Forelimb muscle (tissue), 1 donor: ENCODE measurements around the gene EPAS1. TPM values are rescaled to one million over a fixed set of nuclear protein-coding genes. Genes with fewer than 3 reads are reported as not detected.

Experiments
- DNase-seq: peaks from one replicate; pipeline ENCODE4 v3.0.0-alpha.2; 2013; ENCODE audit warnings: low read depth
- polyA plus RNA-seq: library from polyadenylated mRNA; unstranded; fragments of 120-200 nt; gene quantifications from one replicate; pipeline ENCODE4 v1.2.1, GENCODE V29; 2013; ENCODE audit not compliant: insufficient read length

EPAS1 gene
- polyA plus RNA-seq, 1 donor, result 29.6 TPM

GRCh38 chr2:46300406-46300832 lies 3.2 kb downstream of the EPAS1 start:
- no peak for DNase-seq

GRCh38 chr2:46302005-46302695 lies 4.9 kb downstream of the EPAS1 start:
- no peak for DNase-seq

GRCh38 chr2:46303233-46303632 lies 6.0 kb downstream of the EPAS1 start:
- DNase-seq, result no peak

- DNase-seq, result no peak
Measured at GRCh38 chr2:46303822-46304221, 6.6 kb downstream of the EPAS1 start.

- no peak for DNase-seq
Measured at GRCh38 chr2:46304635-46305034, 7.4 kb downstream of the EPAS1 start.

- no peak for DNase-seq
Measured at GRCh38 chr2:46305187-46305586, 8.0 kb downstream of the EPAS1 start.

GRCh38 chr2:46305767-46306166 lies 8.6 kb downstream of the EPAS1 start:
- no peak for DNase-seq

- DNase-seq, result no peak
Measured at GRCh38 chr2:46306330-46306751, 9.1 kb downstream of the EPAS1 start.

GRCh38 chr2:46306988-46307655 lies 9.9 kb downstream of the EPAS1 start:
- DNase-seq, result no peak

GRCh38 chr2:46308081-46308480 lies 10.9 kb downstream of the EPAS1 start:
- DNase-seq, result no peak

- DNase-seq, result no peak
Measured at GRCh38 chr2:46308629-46309028, 11.4 kb downstream of the EPAS1 start.

GRCh38 chr2:46309052-46309953 lies 12.1 kb downstream of the EPAS1 start:
- DNase-seq, result no peak

GRCh38 chr2:46310446-46310845 lies 13.2 kb downstream of the EPAS1 start:
- DNase-seq, result no peak

- DNase-seq, result no peak
Measured at GRCh38 chr2:46311651-46312223, 14.5 kb downstream of the EPAS1 start.

GRCh38 chr2:46313063-46313462 lies 15.9 kb downstream of the EPAS1 start:
- DNase-seq, result no peak

GRCh38 chr2:46314065-46314835 lies 17.0 kb downstream of the EPAS1 start:
- no peak for DNase-seq

GRCh38 chr2:46315103-46315890 lies 18.1 kb downstream of the EPAS1 start:
- no peak for DNase-seq

- DNase-seq, result no peak
Measured at GRCh38 chr2:46317094-46317486, 19.9 kb downstream of the EPAS1 start.

GRCh38 chr2:46318579-46319460 lies 21.6 kb downstream of the EPAS1 start:
- DNase-seq, result no peak
